Stimulated activated CD4-positive, alpha-beta T cell treated with anti-CD3 and anti-CD28 coated beads, Interleukin-1b, Interleukin-23, amount 100 ng/mL, for 4 hours (primary cell): Measurements from ENCODE around the gene DCUN1D2.
A peak's percentile ranks its signal among the peaks of the same experiment; 100 is the strongest.
"Not testable (repeated sequence)": the region's sequence is repeated elsewhere in the genome, so short reads cannot be mapped to it uniquely, and the experiment has no call there.

Experiments
- DNase-seq, 2 donors: peaks; one replicate each; pipeline ENCODE4 v3.0.0-alpha.2; 2020; ENCODE audit warnings: low read depth in 2 of 2

The DCUN1D2 gene

DNA sequence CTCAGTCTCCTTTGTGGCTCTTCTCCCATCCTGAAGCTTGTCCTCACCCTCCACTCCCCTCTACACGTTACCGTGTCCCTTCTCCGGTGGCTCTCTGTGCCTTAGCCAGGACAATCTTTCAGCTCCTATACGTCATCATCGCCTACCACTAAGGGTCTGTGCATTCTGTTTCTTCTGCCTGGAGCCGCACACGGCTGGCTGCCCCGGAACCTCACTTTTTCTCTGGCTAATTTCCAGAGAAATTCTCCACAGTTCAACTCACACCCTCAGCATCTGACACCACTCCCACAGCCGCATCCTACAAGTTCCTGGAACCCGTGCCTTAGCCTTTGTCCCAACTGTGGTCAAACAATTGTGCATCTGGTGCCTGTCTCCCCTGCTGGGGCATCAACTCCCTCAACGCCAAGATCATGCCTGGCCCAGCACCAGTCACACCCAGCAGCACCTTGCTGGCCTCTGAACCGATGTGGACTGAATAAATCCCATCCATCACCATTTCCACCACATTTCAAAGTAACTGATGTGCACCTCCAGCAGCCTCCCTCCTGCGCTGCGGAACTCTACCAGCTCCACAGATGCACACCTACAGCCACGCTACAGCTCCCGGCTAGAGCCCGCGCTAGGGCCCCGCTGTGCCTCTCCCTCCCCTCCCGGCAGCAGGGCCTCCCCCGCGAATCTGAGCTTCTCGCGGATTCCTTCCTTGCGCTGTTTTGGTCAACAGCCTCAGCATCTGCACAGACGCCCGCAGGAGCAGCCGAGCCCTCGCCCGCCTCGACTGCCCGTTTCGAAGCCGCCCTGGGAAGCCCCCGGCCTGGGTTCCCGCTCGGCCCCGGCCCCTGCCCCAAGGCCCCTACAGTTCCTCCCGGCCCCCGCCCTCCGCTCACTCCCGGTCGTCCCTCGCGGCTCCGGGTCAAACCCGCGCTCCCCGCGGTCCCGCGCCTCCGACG is 689 bp downstream of the DCUN1D2 start:
- peak; percentile 8 to 34 for DNase-seq

DNA sequence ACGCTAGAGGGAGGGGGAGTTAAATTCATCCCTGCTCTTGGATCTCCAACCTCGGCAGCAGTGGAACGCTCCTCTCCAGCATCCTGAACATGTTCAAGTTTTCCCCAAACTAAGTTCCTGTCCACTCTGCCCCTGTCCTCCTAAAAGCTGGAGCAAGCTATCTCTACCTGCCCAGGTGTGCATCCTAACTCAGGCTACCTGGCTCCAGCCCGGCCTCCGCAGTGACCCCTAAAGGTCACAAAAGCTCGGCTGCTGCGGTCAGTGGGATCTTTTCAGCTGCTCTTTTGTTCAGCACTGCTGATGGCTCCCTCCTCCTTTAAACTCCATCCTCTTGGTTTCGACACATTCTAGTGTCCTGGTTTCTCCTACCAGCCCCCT is 1.4 kb downstream of the DCUN1D2 start:
- no peak for DNase-seq

- DNase-seq = no peak
Observed at GRCh38 chr13:113488283-113488682, 2.2 kb downstream of the DCUN1D2 start.

- no peak for DNase-seq
Observed at GRCh38 chr13:113486698-113487097, 3.8 kb downstream of the DCUN1D2 start.

GRCh38 chr13:113485545-113485944 is 5.0 kb downstream of the DCUN1D2 start:
- no peak for DNase-seq

- no peak for DNase-seq
Observed at GRCh38 chr13:113483504-113484293, 6.8 kb downstream of the DCUN1D2 start.

DNA sequence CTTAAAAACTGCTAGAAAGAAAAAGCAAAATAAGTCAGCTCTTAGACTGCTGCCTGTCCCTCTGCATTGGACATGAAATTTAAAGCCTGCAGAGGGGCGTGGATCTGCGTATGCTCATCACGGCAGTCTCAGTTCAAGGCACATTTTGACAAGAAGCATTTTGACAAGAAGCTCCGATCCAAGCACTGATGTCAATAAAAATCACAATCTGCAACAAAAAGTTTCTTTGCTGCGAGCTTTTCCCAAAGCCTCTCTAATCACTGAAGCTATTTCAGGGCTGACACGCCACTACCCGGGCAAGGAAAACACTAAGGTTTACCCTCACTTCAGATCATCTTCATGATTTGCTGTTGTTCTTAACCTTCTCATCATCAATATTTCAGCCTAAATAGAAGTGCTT is 7.4 kb downstream of the DCUN1D2 start:
- no peak for DNase-seq

GRCh38 chr13:113479179-113479578 is 11.3 kb downstream of the DCUN1D2 start:
- DNase-seq = no peak

DNA sequence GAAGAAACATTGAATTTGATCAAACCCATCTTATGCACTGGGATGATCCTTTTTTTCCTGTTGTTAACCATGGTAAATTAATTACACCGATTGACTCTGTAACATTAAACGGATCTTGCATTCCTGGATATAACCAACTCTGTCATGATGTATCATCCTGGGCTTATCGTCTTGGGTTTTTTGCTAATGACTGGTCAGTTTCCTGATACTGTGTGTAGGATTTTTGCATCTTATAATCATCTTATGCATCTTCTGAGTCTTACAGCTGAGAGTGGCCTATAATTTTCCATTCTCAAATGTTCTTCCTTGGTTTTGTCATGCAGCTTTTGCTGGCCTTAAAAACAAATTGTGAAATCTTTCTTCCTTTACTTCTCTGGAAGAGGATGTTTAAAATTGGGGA is 12.8 kb downstream of the DCUN1D2 start:
- DNase-seq = no peak

GRCh38 chr13:113476811-113477210 is 13.7 kb downstream of the DCUN1D2 start:
- no peak for DNase-seq

DNA sequence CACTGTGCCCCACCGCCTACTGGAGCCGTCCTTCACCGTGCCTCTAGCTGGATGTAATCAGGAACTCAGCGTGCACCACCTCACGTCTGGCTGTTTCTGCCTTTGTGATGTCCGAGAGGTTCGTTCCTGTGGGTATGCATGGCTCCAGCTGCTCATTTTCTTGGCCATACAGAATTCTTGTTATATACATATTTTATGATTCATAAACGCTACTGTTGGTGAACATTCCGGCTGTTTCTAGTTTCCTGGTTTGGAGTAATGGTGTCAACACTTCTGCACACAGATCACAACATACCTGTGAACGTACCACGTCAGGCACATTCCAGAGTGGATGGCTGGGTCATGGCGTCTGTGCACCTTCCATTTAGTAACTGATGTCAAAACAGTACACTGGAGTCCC is 14.6 kb downstream of the DCUN1D2 start:
- no peak for DNase-seq

DNA sequence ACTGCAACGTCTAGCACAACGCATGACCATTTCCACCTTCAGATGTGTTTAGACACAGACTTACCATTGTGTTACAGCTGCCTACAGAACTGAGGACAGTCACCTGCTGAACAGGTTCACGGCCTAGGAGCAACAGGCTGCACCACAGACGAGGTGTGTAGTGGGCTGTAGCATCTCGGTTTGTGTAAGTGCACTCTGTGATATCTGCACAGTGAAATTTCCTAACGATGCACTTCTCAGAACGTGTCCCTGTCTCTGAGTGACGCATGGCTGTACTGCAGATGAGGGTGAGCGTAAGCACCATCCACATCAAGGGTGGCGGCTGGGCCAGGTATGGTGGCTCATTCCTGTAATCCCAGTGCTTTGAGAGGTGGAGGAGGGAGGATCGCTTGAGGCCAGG is 15.2 kb downstream of the DCUN1D2 start:
- no peak for DNase-seq

GRCh38 chr13:113474179-113474578 is 16.3 kb downstream of the DCUN1D2 start:
- DNase-seq = no peak

- no peak for DNase-seq
Observed at GRCh38 chr13:113472355-113473025, 18.0 kb downstream of the DCUN1D2 start.

DNA sequence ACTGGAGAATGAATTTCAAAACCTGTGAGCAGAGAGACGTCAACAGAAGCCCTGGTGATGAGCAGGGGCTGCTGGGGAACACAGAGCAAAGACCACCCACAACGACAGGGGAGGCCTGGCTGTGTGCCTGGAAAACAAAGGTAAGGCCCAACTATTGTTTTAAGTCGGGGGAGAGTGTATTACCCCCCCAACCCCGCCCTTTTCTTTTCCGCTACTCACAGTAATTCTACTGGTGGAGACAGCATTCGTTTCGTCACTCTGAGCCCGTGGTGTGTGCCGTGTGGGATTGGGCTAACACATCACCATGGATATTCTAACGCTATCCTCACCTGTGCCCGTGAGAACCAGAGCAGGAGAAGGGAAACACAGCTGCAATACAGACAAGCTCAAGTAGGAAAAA is 18.7 kb downstream of the DCUN1D2 start:
- no peak for DNase-seq

- DNase-seq = not testable (repeated sequence)
Observed at GRCh38 chr13:113470635-113471163, 19.8 kb downstream of the DCUN1D2 start.

DNA sequence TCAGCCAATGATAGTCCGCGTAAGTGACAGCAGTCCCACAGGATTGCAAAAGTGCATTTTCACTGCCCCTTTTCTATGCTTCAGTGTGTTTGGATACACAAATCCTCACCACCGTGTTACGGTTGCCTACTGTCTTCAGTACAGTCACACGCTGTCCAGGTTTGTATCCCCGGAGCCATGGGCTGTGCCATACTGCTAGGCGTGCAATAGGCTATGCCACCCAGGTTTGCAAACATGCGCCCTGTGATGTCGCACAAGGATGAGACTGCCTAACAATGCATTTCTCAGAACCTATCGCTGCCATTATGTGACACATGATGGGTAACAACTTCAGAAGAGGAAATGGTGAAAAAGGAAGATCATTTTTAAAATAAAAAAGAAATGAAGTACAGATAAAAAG is 20.4 kb downstream of the DCUN1D2 start:
- DNase-seq = no peak

GRCh38 chr13:113469582-113469981 is 20.9 kb downstream of the DCUN1D2 start:
- DNase-seq = no peak

DNA sequence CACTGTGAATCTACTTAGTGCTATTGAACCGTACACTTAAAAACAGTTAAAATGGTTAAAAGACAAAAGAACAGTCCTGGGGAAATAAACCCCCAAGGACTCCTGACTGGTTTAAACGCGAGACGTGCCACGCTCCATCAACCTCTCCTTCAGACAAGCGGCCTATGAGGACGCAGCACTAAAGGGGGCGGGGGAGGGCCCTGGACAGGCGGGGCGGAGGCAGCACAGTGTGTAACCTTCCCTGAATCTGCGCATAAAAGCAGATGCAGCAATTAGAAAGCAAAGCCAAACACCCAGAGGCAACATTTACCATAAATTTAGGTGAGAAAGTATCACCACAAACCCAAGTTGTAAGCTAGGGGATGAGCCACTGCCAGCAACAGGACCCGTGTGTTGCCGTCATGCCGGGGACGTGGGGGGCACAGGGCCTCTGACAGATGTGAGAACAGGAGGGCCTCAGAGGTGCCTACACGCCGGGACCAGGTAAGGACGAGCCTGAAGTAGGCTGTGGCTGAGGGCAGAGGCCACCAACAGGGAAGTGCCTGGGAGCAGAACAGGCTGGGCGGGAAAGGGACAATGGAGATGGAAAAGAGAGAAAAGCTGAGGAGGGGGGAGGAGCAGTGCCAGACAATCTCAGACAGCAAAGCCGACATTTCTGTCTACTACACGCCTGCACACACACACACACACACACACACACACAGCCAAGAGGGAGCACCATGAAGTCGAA is 21.9 kb downstream of the DCUN1D2 start:
- DNase-seq = no peak

DNA sequence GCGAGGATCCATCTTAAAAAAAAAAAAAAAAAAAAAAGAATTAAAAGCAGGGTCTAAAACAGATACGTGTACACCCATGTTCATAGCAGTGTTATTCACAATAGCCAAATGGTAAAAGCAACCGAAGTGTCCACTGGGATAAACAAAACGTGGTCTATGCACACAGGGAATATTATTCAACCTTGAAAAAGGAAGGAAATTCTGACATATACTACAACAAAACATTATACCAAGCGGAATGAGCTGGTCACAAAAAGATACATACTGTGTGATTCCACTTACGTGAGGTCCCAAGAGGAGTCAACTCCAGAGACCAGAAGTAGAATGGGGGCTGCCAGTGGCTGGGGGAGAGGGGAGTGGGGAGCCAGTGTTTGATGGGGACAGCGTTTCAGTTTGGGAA is 22.5 kb downstream of the DCUN1D2 start:
- DNase-seq = no peak

DNA sequence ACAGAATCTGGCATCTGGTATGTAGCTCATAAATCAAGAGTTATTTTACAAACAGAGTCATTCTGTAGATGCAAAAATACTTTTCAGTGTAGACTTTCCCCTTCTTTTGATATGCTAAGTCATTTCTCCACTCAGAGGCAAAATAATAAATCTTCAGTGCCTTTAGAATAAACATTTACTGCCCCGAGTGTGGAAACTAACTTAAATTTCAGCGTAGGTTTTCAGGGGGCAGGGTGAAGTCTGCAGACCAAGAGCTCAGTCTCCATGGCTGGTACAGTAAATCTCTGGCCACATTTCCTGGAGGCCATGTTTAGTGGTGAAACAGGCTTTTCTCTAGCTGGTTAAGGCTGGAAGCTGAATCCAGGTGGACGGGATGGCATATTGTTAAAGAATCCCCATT is 24.1 kb downstream of the DCUN1D2 start:
- DNase-seq = no peak
